GM12874 (cell line): ENCODE results near the gene FDXACB1.

ENCODE experiments used
- CTCF ChIP-seq: IDR thresholded peaks from 2 replicates; pipeline ENCODE4 v1.5.1; 2011; ENCODE audit warnings: low read depth, mild to moderate bottlenecking, control low read depth, low read length, moderate library complexity; ENCODE audit not compliant: insufficient read depth

Gene FDXACB1

GRCh38 chr11:111913031-111913861 is 34.3 kb upstream of the FDXACB1 start:
- TF ChIP-seq CTCF = no peak

- TF ChIP-seq CTCF = no peak
Measured at GRCh38 chr11:111912535-111912934, 33.6 kb upstream of the FDXACB1 start, which contains the start of gene HSPB2. Gene HSPB2 (plus strand): TSS chr11:111912734. CDS start chr11:111912830, 96 bp downstream.

GRCh38 chr11:111911563-111912401 is 32.8 kb upstream of the FDXACB1 start, which contains the start of gene CRYAB:
Gene CRYAB (minus strand): TSS chr11:111911770. CDS start chr11:111911724, 46 bp downstream.
- no peak for TF ChIP-seq CTCF

GRCh38 chr11:111910676-111911562 is 32.0 kb upstream of the FDXACB1 start:
- TF ChIP-seq CTCF = no peak

GRCh38 chr11:111909378-111909777 is 30.4 kb upstream of the FDXACB1 start:
- TF ChIP-seq CTCF = no peak

GRCh38 chr11:111908639-111909305 is 29.8 kb upstream of the FDXACB1 start:
- no peak for TF ChIP-seq CTCF
